Transverse colon (tissue), 3 donors: ENCODE results near the gene PRKAR2A.

ENCODE experiments used
- CTCF ChIP-seq, 5 experiments: fragments of 200-600 bp in 3 of 5; fragments of 450-650 bp in 2 of 5; sonication (generic) in 3 of 5; IDR thresholded peaks; 1 replicate in 2 of 5; 2 replicates in 3 of 5; pipeline ENCODE4 v1.5.1; 2016 to 2017; ENCODE audit warnings: antibody characterized with exemption in 5 of 5, inconsistent platforms in 3 of 5, mild to moderate bottlenecking in 2 of 5, moderate library complexity in 1 of 5
- EP300 ChIP-seq: sonication (generic); formaldehyde crosslinking; IDR thresholded peaks from one replicate; pipeline ENCODE4 v1.6.1; 2017; ENCODE audit warnings: antibody characterized with exemption, low read depth
- POLR2A ChIP-seq: fragments of 450-650 bp; IDR thresholded peaks from one replicate; pipeline ENCODE4 v1.6.1; 2016; ENCODE audit warnings: antibody characterized with exemption, mild to moderate bottlenecking, moderate library complexity

GRCh38 chr3:48856469-48856868, 8.8 kb upstream of the PRKAR2A start:
- TF ChIP-seq POLR2A, result no peak
- TF ChIP-seq CTCF (IDR thresholded peaks at IDR 0.05), result no peak
- TF ChIP-seq EP300, result no peak
